ENCODE data around the gene UPF2.

The UPF2 gene

DNA sequence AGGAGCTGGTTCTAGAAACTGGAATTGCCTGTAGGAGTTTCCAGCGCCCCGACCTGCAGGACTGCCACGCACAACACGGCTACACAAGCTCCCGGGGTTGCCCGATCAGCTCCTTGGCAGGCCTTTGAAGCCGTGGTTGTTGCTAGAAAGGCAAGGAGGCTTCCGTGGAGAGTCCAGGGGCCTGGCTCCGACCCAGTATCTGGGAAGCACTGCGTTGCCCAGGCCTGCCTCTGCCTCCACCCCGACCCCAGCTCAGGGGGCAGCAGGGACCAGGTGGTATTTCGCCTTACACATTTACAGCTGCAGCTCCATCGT is 165.1 kb downstream of the UPF2 start:
- ATAC-seq, result no peak

GRCh38 chr10:11876805-11877590 is 165.6 kb downstream of the UPF2 start:
- TF ChIP-seq ZFP30 (CRISPR knock-in tag; IDR thresholded peaks at IDR 0.05) (no peak), ZNF8 (CRISPR knock-in tag; IDR thresholded peaks at IDR 0.05) (no peak), SNAI2 (CRISPR knock-in tag; IDR thresholded peaks at IDR 0.05) (no peak), TCF4 (CRISPR knock-in tag; IDR thresholded peaks at IDR 0.05; ENCODE audit: borderline replicate concordance) (no peak), PPARA (CRISPR knock-in tag; IDR thresholded peaks at IDR 0.05; ENCODE audit: borderline replicate concordance) (no peak), ISL1 (CRISPR knock-in tag; IDR thresholded peaks at IDR 0.05) (no peak), ZNF70 (CRISPR knock-in tag; IDR thresholded peaks at IDR 0.05) (no peak), PATZ1 (CRISPR knock-in tag; IDR thresholded peaks at IDR 0.05; ENCODE audit: borderline replicate concordance) (no peak)
- no peak for ATAC-seq

More for the DNA sequence above, 165.1 kb downstream of the UPF2 start:
- no peak for TF ChIP-seq ESRRG (CRISPR knock-in tag; IDR thresholded peaks at IDR 0.05)
- TF ChIP-seq SNAI2 (CRISPR knock-in tag; IDR thresholded peaks at IDR 0.05), result no peak
- TF ChIP-seq TCF4 (CRISPR knock-in tag; IDR thresholded peaks at IDR 0.05; ENCODE audit: borderline replicate concordance), result no peak
- no peak for TF ChIP-seq PATZ1 (CRISPR knock-in tag; IDR thresholded peaks at IDR 0.05; ENCODE audit: borderline replicate concordance)
- TF ChIP-seq ARNTL (CRISPR knock-in tag; IDR thresholded peaks at IDR 0.05; ENCODE audit: borderline replicate concordance, low read depth), result no peak
- no peak for TF ChIP-seq ZFP3 (CRISPR knock-in tag; IDR thresholded peaks at IDR 0.05)
- no peak for TF ChIP-seq ISL1 (CRISPR knock-in tag; IDR thresholded peaks at IDR 0.05)
- TF ChIP-seq BACH2 (CRISPR knock-in tag; IDR thresholded peaks at IDR 0.05; ENCODE audit: borderline replicate concordance), result no peak
- no peak for TF ChIP-seq TOX (CRISPR knock-in tag; IDR thresholded peaks at IDR 0.05; ENCODE audit: borderline replicate concordance)
- TF ChIP-seq CREB5 (CRISPR knock-in tag; IDR thresholded peaks at IDR 0.05; ENCODE audit: low read depth), result no peak
- TF ChIP-seq ZNF565 (CRISPR knock-in tag; conservative IDR thresholded peaks at IDR 0.05; ENCODE audit: low read depth), result no peak
- no peak for TF ChIP-seq GLIS3 (CRISPR knock-in tag; IDR thresholded peaks at IDR 0.05)
- TF ChIP-seq PPARA (CRISPR knock-in tag; IDR thresholded peaks at IDR 0.05; ENCODE audit: borderline replicate concordance), result no peak
- TF ChIP-seq RARB (CRISPR knock-in tag; IDR thresholded peaks at IDR 0.05), result no peak
- no peak for TF ChIP-seq POU6F1 (CRISPR knock-in tag; IDR thresholded peaks at IDR 0.05; ENCODE audit: borderline replicate concordance, low read depth)
- TF ChIP-seq OSR1 (CRISPR knock-in tag; IDR thresholded peaks at IDR 0.05), result no peak

DNA sequence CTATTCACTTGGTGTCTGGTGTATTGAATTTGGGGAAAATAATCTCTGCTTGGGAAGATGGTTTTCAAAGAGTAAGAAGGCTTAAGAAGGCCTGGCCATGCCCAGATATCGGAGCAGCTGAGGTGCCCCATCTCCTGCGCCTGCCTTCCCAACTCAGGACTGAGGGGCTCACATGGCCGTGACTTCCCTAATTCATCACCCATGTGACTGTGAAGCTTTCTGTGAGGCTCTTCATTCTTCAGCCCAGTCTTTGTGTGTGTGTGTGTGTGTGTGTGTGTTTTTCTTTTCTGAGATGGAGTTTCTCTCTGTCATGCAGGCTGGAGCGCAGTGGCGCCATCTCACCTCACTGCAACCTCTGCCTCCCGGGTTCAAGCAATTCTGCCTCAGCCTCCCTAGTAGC is 166.3 kb downstream of the UPF2 start:
- TF ChIP-seq ZNF8 (CRISPR knock-in tag; IDR thresholded peaks at IDR 0.05), result no peak
- TF ChIP-seq ZFP3 (CRISPR knock-in tag; IDR thresholded peaks at IDR 0.05), result no peak
- no peak for TF ChIP-seq ZC3H10 (CRISPR knock-in tag; IDR thresholded peaks at IDR 0.05)
- TF ChIP-seq OSR1 (CRISPR knock-in tag; IDR thresholded peaks at IDR 0.05), result no peak
- no peak for TF ChIP-seq POU6F1 (CRISPR knock-in tag; IDR thresholded peaks at IDR 0.05; ENCODE audit: borderline replicate concordance, low read depth)
- TF ChIP-seq SNAI2 (CRISPR knock-in tag; IDR thresholded peaks at IDR 0.05), result no peak
- no peak for TF ChIP-seq RARB (CRISPR knock-in tag; IDR thresholded peaks at IDR 0.05)
- no peak for TF ChIP-seq PPARA (CRISPR knock-in tag; IDR thresholded peaks at IDR 0.05; ENCODE audit: borderline replicate concordance)
- no peak for ATAC-seq
